ENCODE measurements around the gene MPHOSPH9.

Gene MPHOSPH9

GRCh38 chr12:123153906-123154305 lies 79.0 kb downstream of the MPHOSPH9 start:
- peaks cover 10% of the 10 kb centered on the region for H3K27me3 Mint-ChIP-seq (ENCODE audit: low read depth)
- H3K9me3 Mint-ChIP-seq = no peaks in the 10 kb centered on the region
- H3K27ac Mint-ChIP-seq = no peak overlapping the region
- H3K36me3 Mint-ChIP-seq (ENCODE audit: low read depth) = peaks cover 17% of the 10 kb centered on the region
- DNase-seq (ENCODE audit: low spot score) = no peak
- no peak overlapping the region for H3K4me3 Mint-ChIP-seq
- peaks cover 17% of the 10 kb centered on the region for H3K4me1 Mint-ChIP-seq (ENCODE audit: low read depth)

- Mint-ChIP-seq H3K4me3 (peak overlapping the region; percentile 58), H3K27ac (no peak overlapping the region), H3K36me3 (ENCODE audit: low read depth) (peaks cover 17% of the 10 kb centered on the region), H3K4me1 (ENCODE audit: low read depth) (peaks cover 22% of the 10 kb centered on the region), H3K9me3 (no peaks in the 10 kb centered on the region), H3K27me3 (ENCODE audit: low read depth) (peaks cover 20% of the 10 kb centered on the region)
- DNase-seq (ENCODE audit: low spot score) = no peak
These were observed 80.1 kb downstream of the MPHOSPH9 start for GRCh38 chr12:123152833-123153232.

- peaks cover 16% of the 10 kb centered on the region for H3K36me3 Mint-ChIP-seq (ENCODE audit: low read depth)
- H3K9me3 Mint-ChIP-seq = no peaks in the 10 kb centered on the region
These were observed 81.2 kb downstream of the MPHOSPH9 start for GRCh38 chr12:123151457-123152454.

GRCh38 chr12:123150744-123151456 lies 82.0 kb downstream of the MPHOSPH9 start, which contains the start of gene PITPNM2:
TSS of gene PITPNM2 (minus strand) at chr12:123151090. CDS start at chr12:123034590, 116,500 bp downstream.
- Mint-ChIP-seq H3K9me3 (no peaks in the 10 kb centered on the region), H3K36me3 (ENCODE audit: low read depth) (peaks cover 15% of the 10 kb centered on the region), H3K27me3 (ENCODE audit: low read depth) (peaks cover 22% of the 10 kb centered on the region), H3K4me3 (peak within 1 kb of the TSS; percentile 84), H3K4me1 (ENCODE audit: low read depth) (peaks cover 24% of the 10 kb centered on the region), H3K27ac (peak within 1 kb of the TSS; percentile 83)
- peak; percentile 60 for DNase-seq (ENCODE audit: low spot score)

More at GRCh38 chr12:123151457-123152454, 81.2 kb downstream of the MPHOSPH9 start:
- DNase-seq (ENCODE audit: low spot score) = no peak
- H3K4me3 Mint-ChIP-seq = peak overlapping the region; percentile 84
- H3K27ac Mint-ChIP-seq = peak overlapping the region; percentile 83
- peaks cover 22% of the 10 kb centered on the region for H3K27me3 Mint-ChIP-seq (ENCODE audit: low read depth)
- H3K4me1 Mint-ChIP-seq (ENCODE audit: low read depth) = peaks cover 24% of the 10 kb centered on the region

GRCh38 chr12:123150275-123150743 lies 82.6 kb downstream of the MPHOSPH9 start:
- H3K27ac Mint-ChIP-seq = no peak overlapping the region
- peaks cover 24% of the 10 kb centered on the region for H3K4me1 Mint-ChIP-seq (ENCODE audit: low read depth)
- no peaks in the 10 kb centered on the region for H3K9me3 Mint-ChIP-seq
- peaks cover 22% of the 10 kb centered on the region for H3K27me3 Mint-ChIP-seq (ENCODE audit: low read depth)
- DNase-seq (ENCODE audit: low spot score) = peak; percentile 17
- H3K36me3 Mint-ChIP-seq (ENCODE audit: low read depth) = peaks cover 15% of the 10 kb centered on the region
- peak overlapping the region; percentile 84 for H3K4me3 Mint-ChIP-seq

- H3K27me3 Mint-ChIP-seq (ENCODE audit: low read depth) = peaks cover 22% of the 10 kb centered on the region
- no peak for DNase-seq (ENCODE audit: low spot score)
- H3K9me3 Mint-ChIP-seq = no peaks in the 10 kb centered on the region
- peak overlapping the region; percentile 84 for H3K4me3 Mint-ChIP-seq
- H3K27ac Mint-ChIP-seq = peak overlapping the region; percentile 16
- H3K4me1 Mint-ChIP-seq (ENCODE audit: low read depth) = peaks cover 24% of the 10 kb centered on the region
- H3K36me3 Mint-ChIP-seq (ENCODE audit: low read depth) = peaks cover 15% of the 10 kb centered on the region
These were observed 83.3 kb downstream of the MPHOSPH9 start for GRCh38 chr12:123149501-123150274.

GRCh38 chr12:123149088-123149487 lies 83.9 kb downstream of the MPHOSPH9 start:
- Mint-ChIP-seq H3K4me3 (peak overlapping the region; percentile 84), H3K36me3 (ENCODE audit: low read depth) (peaks cover 9% of the 10 kb centered on the region), H3K27me3 (ENCODE audit: low read depth) (peaks cover 22% of the 10 kb centered on the region), H3K9me3 (no peaks in the 10 kb centered on the region), H3K4me1 (ENCODE audit: low read depth) (peaks cover 24% of the 10 kb centered on the region), H3K27ac (peak overlapping the region; percentile 16)
- DNase-seq (ENCODE audit: low spot score) = no peak

- peaks cover 9% of the 10 kb centered on the region for H3K36me3 Mint-ChIP-seq (ENCODE audit: low read depth)
- H3K27me3 Mint-ChIP-seq (ENCODE audit: low read depth) = peaks cover 22% of the 10 kb centered on the region
- H3K4me3 Mint-ChIP-seq = peak overlapping the region; percentile 3
- H3K9me3 Mint-ChIP-seq = no peaks in the 10 kb centered on the region
- H3K4me1 Mint-ChIP-seq (ENCODE audit: low read depth) = peaks cover 24% of the 10 kb centered on the region
- H3K27ac Mint-ChIP-seq = no peak overlapping the region
- no peak for DNase-seq (ENCODE audit: low spot score)
These were observed 84.3 kb downstream of the MPHOSPH9 start for GRCh38 chr12:123148655-123149054.

GRCh38 chr12:123148223-123148622 lies 84.7 kb downstream of the MPHOSPH9 start:
- H3K4me1 Mint-ChIP-seq (ENCODE audit: low read depth) = peaks cover 24% of the 10 kb centered on the region
- no peak overlapping the region for H3K27ac Mint-ChIP-seq
- H3K27me3 Mint-ChIP-seq (ENCODE audit: low read depth) = peaks cover 22% of the 10 kb centered on the region

GRCh38 chr12:123145211-123145610 lies 87.7 kb downstream of the MPHOSPH9 start:
- Mint-ChIP-seq H3K36me3 (ENCODE audit: low read depth) (peaks cover 2% of the 10 kb centered on the region), H3K9me3 (no peaks in the 10 kb centered on the region), H3K27me3 (ENCODE audit: low read depth) (peaks cover 22% of the 10 kb centered on the region), H3K4me3 (no peak overlapping the region), H3K27ac (no peak overlapping the region), H3K4me1 (ENCODE audit: low read depth) (peaks cover 14% of the 10 kb centered on the region)
- DNase-seq (ENCODE audit: low spot score) = no peak

More at GRCh38 chr12:123148223-123148622, 84.7 kb downstream of the MPHOSPH9 start:
- Mint-ChIP-seq H3K36me3 (ENCODE audit: low read depth) (peaks cover 9% of the 10 kb centered on the region), H3K4me3 (peak overlapping the region; percentile 3), H3K9me3 (no peaks in the 10 kb centered on the region)
- DNase-seq (ENCODE audit: low spot score) = no peak

- peaks cover 9% of the 10 kb centered on the region for H3K4me1 Mint-ChIP-seq (ENCODE audit: low read depth)
- H3K9me3 Mint-ChIP-seq = no peaks in the 10 kb centered on the region
- peaks cover 11% of the 10 kb centered on the region for H3K27me3 Mint-ChIP-seq (ENCODE audit: low read depth)
- H3K36me3 Mint-ChIP-seq (ENCODE audit: low read depth) = no peaks in the 10 kb centered on the region
- DNase-seq (ENCODE audit: low spot score) = no peak
- peak overlapping the region; percentile 19 for H3K27ac Mint-ChIP-seq
- H3K4me3 Mint-ChIP-seq = no peak overlapping the region
These were observed 89.0 kb downstream of the MPHOSPH9 start for GRCh38 chr12:123143736-123144461.

GRCh38 chr12:123142921-123143735 lies 89.8 kb downstream of the MPHOSPH9 start:
- H3K36me3 Mint-ChIP-seq (ENCODE audit: low read depth) = no peaks in the 10 kb centered on the region
- H3K4me3 Mint-ChIP-seq = no peak overlapping the region
- H3K27ac Mint-ChIP-seq = no peak overlapping the region
- no peak for DNase-seq (ENCODE audit: low spot score)
- peaks cover 4% of the 10 kb centered on the region for H3K27me3 Mint-ChIP-seq (ENCODE audit: low read depth)
- H3K9me3 Mint-ChIP-seq = no peaks in the 10 kb centered on the region
- peaks cover 5% of the 10 kb centered on the region for H3K4me1 Mint-ChIP-seq (ENCODE audit: low read depth)
